Astrocyte (in vitro differentiated cells and primary cell): ENCODE results near the gene FOXE3.
A peak's percentile ranks its signal among the peaks of the same experiment; 100 is the strongest.

ENCODE experiments used
- CTCF ChIP-seq: IDR thresholded peaks from 2 replicates; pipeline ENCODE4 v1.5.1; 2011; ENCODE audit warnings: low read depth, mild to moderate bottlenecking, inconsistent platforms, low read length, moderate library complexity; ENCODE audit not compliant: insufficient read depth
- EZH2 ChIP-seq: IDR thresholded peaks from 2 replicates; pipeline ENCODE4 v1.6.1; 2012; ENCODE audit warnings: mild to moderate bottlenecking, low read length, inconsistent platforms; ENCODE audit not compliant: insufficient read depth

GRCh38 chr1:47436979-47437446 lies 20.9 kb downstream of the FOXE3 start:
- TF ChIP-seq CTCF (no peak), EZH2 (peak; percentile 81)
